Lung (tissue), 12 donors: ENCODE results near the gene MBP. TPM values are rescaled to one million over a fixed set of nuclear protein-coding genes. Genes with fewer than 3 reads are reported as not detected.

ENCODE experiments used
- ATAC-seq: fragments of 200-7000 bp; cut with Tn5 transposase; one replicate; pipeline ENCODE4 v1.9.1; 2020; ENCODE audit warnings: moderate number of reproducible peaks; ENCODE audit not compliant: insufficient read depth, low FRiP score
- DNase-seq, 3 donors: peaks; one replicate each; pipeline ENCODE4 v3.0.0-alpha.2; 2013 to 2017
- H3K27ac ChIP-seq, 2 donors: one replicate each; pipeline ENCODE4 v1.5.1; 2013; ENCODE audit warnings: mild to moderate bottlenecking in 2 of 2, moderate library complexity in 2 of 2, control low read depth in 1 of 2, inconsistent platforms in 1 of 2, low read depth in 1 of 2, low read length in 1 of 2
- H3K27me3 ChIP-seq, 3 donors: one replicate each; pipeline ENCODE4 v1.5.1; 2013; ENCODE audit warnings: low read length in 2 of 3; ENCODE audit not compliant: control insufficient read depth in 3 of 3, insufficient read depth in 3 of 3
- H3K36me3 ChIP-seq, 4 donors: one replicate each; pipeline ENCODE4 v1.5.1; 2013; ENCODE audit warnings: low read length in 4 of 4, mild to moderate bottlenecking in 1 of 4, moderate library complexity in 1 of 4; ENCODE audit not compliant: control insufficient read depth in 4 of 4, insufficient read depth in 4 of 4
- H3K4me1 ChIP-seq, 5 donors: one replicate each; pipeline ENCODE4 v1.5.1; 2013; ENCODE audit warnings: low read length in 5 of 5, mild to moderate bottlenecking in 2 of 5, moderate library complexity in 1 of 5; ENCODE audit not compliant: control insufficient read depth in 5 of 5, insufficient read depth in 5 of 5
- H3K4me3 ChIP-seq: one replicate; pipeline ENCODE4 v1.5.1; 2013; ENCODE audit warnings: mild to moderate bottlenecking, control low read depth, moderate library complexity
- H3K9ac ChIP-seq, 2 donors: one replicate each; pipeline ENCODE4 v1.5.1; 2013; ENCODE audit warnings: low read length in 2 of 2, control low read depth in 1 of 2; ENCODE audit not compliant: insufficient read depth in 1 of 2
- H3K9me3 ChIP-seq, 4 donors: one replicate each; pipeline ENCODE4 v1.5.1; 2013; ENCODE audit warnings: low read length in 3 of 4, mild to moderate bottlenecking in 1 of 4, moderate library complexity in 1 of 4; ENCODE audit not compliant: control insufficient read depth in 4 of 4, insufficient read depth in 3 of 4
- WGBS, 2 donors: extraction: QIAGEN DNeasy Blood & Tissue Kit; methylation state at CpG; one replicate each; pipeline ENCODE4 v1.1.7; 2013; 5-methylcytosine and 5-hydroxymethylcytosine counted together
- polyA plus RNA-seq, 2 donors: library from polyadenylated mRNA; stranded (reverse); fragments of 200-250 nt; gene quantifications; one replicate each; pipeline ENCODE4 v1.2.1, GENCODE V29; 2013
- total RNA-seq, 2 donors: library from RNA; depleted of rRNA in 1 of 2; stranded (reverse); fragments of >200 nt in 1 of 2; gene quantifications; one replicate each; pipeline ENCODE4 v1.2.1, GENCODE V29; 2014 to 2021
- TF ChIP-seq, protein P1 (sequence below): IDR thresholded peaks from 2 replicates; pipeline ENCODE4 v1.5.1; 2012; ENCODE audit warnings: mild to moderate bottlenecking; ENCODE audit errors: control extremely low read depth, extremely low read depth
- donor health status: control.
- donor health status: control.
- donor health status: Bipolar disorder and iron deficiency.
- donor health status: healthy.
- donor health status: DM: yes; HTN: yes; CAD: no.

The MBP gene
- total and polyA plus RNA-seq, 4 donors, result 15.6 to 64.1 (median 30.9) TPM

DNA sequence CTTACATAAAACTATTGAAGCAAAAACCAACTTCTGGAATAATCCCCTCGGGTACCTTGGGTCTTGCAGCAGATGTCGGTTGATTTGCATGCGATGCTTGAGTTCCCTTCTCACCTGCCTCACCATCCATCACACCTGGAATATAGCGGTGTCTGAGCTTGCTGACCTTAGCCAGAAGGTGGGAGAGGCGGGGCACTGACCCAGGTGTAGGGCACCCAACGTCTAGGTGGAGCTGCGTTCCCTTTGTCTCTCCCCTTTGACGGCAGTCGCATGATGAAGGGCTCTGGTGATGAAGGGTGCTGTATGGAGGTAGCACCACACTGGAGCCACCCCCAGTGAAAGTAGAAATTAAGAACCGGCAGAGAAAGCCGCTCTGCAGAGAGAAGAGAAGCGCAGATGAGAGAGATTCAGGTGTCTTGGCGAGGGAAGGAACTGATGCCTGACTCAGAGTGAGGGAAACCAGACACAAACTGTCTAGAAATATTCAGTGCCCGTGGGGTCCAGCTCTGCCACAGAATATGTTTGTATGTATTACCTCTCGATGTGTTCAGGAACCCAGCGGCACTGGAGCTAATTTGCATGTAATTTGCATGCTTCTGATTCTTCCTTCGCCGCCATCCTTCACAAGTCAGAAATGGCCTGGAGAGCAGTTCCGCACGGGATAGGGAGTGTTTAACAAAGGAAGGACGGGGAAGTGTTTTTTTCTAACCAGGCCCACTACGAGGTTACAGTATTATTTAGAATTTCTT lies 19.4 kb upstream of the MBP start:
- DNase-seq (no peak), ATAC-seq (no peak)
- H3K9ac ChIP-seq, result no peak overlapping the region
- TF ChIP-seq, protein P1, sequence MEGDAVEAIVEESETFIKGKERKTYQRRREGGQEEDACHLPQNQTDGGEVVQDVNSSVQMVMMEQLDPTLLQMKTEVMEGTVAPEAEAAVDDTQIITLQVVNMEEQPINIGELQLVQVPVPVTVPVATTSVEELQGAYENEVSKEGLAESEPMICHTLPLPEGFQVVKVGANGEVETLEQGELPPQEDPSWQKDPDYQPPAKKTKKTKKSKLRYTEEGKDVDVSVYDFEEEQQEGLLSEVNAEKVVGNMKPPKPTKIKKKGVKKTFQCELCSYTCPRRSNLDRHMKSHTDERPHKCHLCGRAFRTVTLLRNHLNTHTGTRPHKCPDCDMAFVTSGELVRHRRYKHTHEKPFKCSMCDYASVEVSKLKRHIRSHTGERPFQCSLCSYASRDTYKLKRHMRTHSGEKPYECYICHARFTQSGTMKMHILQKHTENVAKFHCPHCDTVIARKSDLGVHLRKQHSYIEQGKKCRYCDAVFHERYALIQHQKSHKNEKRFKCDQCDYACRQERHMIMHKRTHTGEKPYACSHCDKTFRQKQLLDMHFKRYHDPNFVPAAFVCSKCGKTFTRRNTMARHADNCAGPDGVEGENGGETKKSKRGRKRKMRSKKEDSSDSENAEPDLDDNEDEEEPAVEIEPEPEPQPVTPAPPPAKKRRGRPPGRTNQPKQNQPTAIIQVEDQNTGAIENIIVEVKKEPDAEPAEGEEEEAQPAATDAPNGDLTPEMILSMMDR, result no peak
- no peak overlapping the region for H3K27ac ChIP-seq
- no peaks in the 10 kb centered on the region for H3K36me3 ChIP-seq
- no peaks in the 10 kb centered on the region for H3K4me1 ChIP-seq
- 92 to 93% methylated on average over 22 of the region's 22 CpGs for WGBS, 2 donors
- H3K4me3 ChIP-seq, result no peak overlapping the region
- no peaks in the 10 kb centered on the region for H3K9me3 ChIP-seq
- peaks cover 0 to 4% (median 0%) of the 10 kb centered on the region in 3 donors for H3K27me3 ChIP-seq

DNA sequence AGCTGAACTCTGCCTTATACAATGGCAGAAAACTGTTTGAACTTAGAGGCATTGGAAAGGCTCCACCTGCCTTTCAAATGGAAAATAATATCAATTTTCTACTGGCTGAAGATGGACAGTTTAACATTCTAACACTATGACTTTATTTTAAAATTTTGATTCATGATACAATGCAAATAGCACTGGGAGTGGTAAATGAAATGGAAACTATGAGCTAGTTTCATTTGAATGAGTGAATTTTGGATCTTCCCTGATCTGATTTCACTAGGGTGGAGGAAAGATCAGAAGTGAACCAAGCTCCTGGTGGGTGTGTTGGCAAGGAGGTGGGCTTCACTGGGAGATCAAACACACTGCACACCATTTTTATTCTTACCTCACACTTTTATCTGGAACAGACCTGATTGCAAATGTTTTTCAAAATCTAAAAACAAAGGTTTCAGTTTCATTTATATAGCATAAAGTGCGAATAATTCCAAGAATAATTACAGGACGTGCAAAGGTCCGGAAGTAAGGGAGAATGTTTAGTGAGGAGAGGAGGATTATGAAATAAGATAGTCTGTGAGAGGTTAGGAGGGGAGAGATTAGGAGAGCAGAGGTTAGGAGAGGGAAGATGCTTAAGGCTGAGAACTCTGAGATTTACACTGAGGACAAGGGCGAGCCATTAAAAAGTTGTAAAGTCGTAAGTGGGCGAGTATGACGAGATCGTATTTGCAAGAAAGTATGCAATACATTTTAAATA lies 18.6 kb upstream of the MBP start:
- H3K36me3 ChIP-seq, result no peaks in the 10 kb centered on the region
- 87 to 94% methylated on average over 8 of the region's 8 CpGs for WGBS, 2 donors
- H3K4me3 ChIP-seq, result no peak overlapping the region
- H3K27ac ChIP-seq, result no peak overlapping the region
- no peak overlapping the region for H3K9ac ChIP-seq
- H3K4me1 ChIP-seq, result no peaks in the 10 kb centered on the region
- no peak for DNase-seq
- TF ChIP-seq, protein P1, result no peak
- H3K9me3 ChIP-seq, result no peaks in the 10 kb centered on the region
- peaks cover 0 to 4% (median 0%) of the 10 kb centered on the region in 3 donors for H3K27me3 ChIP-seq
- no peak for ATAC-seq

DNA sequence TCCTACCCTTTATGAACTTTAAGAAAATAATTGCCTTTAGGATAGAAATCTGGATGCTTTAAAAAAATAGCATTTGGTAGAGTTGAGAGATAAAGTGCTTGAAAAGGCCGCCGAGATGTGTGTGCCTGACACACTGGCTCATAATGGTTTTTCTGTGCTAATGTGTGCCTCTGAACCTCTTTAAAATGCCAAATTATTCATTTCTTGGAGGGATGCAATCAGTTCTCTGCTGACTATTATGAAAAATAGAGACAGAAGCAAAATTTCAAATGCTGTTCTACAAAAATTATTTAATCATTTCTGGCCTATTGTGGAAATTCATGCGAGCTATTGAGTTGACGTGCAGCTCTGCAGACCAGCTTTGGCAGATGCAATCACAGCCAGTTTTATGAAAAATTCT lies 18.0 kb upstream of the MBP start:
- Histone ChIP-seq H3K4me3 (no peak overlapping the region), H3K4me1 (no peaks in the 10 kb centered on the region), H3K9me3 (no peaks in the 10 kb centered on the region), H3K36me3 (no peaks in the 10 kb centered on the region), H3K9ac (no peak overlapping the region), H3K27ac (no peak overlapping the region), H3K27me3 (peaks cover 0 to 4% (median 0%) of the 10 kb centered on the region in 3 donors)
- ATAC-seq (no peak), DNase-seq (no peak)
- TF ChIP-seq, protein P1, result no peak
- WGBS, 2 donors, result 87 to 97% methylated on average over 4 of the region's 4 CpGs
